WTC11 (cell line): ENCODE results near the gene RNF43.

ENCODE experiments used
- FOXP1 ChIP-seq: sonication (generic); formaldehyde crosslinking; IDR thresholded peaks from 2 replicates; pipeline ENCODE4 v1.8.0; 2022; ENCODE audit warnings: missing genetic modification reagents, mild to moderate bottlenecking, moderate library complexity, borderline replicate concordance
- MAX ChIP-seq: sonication (generic); formaldehyde crosslinking; IDR thresholded peaks from 2 replicates; pipeline ENCODE4 v1.8.0; 2022; ENCODE audit warnings: mild to moderate bottlenecking, missing genetic modification reagents
- NR2C2 ChIP-seq: sonication (generic); formaldehyde crosslinking; IDR thresholded peaks from 2 replicates; pipeline ENCODE4 v1.8.0; 2022; ENCODE audit warnings: mild to moderate bottlenecking, missing genetic modification reagents
- NR3C1 ChIP-seq: sonication (generic); formaldehyde crosslinking; conservative IDR thresholded peaks from 2 replicates; pipeline ENCODE4 v1.8.1; 2023; ENCODE audit warnings: low read depth, mild to moderate bottlenecking, missing genetic modification reagents
- ZNF423 ChIP-seq: fragments of 250-450 bp; sonication (Bioruptor Pico); IDR thresholded peaks from 2 replicates; pipeline ENCODE4 v2.1.2; 2022; ENCODE audit warnings: mild to moderate bottlenecking, moderate library complexity
- TF ChIP-seq, protein P1 (sequence below): sonication (generic); formaldehyde crosslinking; IDR thresholded peaks from 2 replicates; pipeline ENCODE4 v1.8.1; 2022; ENCODE audit warnings: low read depth, missing genetic modification reagents, borderline replicate concordance
- TF ChIP-seq, protein P2 (sequence below): fragments of 200-600 bp; IDR thresholded peaks from 2 replicates; pipeline ENCODE4 v1.8.0; 2022; ENCODE audit warnings: antibody characterized with exemption
- TF ChIP-seq, protein P3 (sequence below): sonication (generic); formaldehyde crosslinking; IDR thresholded peaks from 2 replicates; pipeline ENCODE4 v1.8.0; 2022; ENCODE audit warnings: mild to moderate bottlenecking, missing genetic modification reagents
- TF ChIP-seq, protein P4 (sequence below): sonication (generic); formaldehyde crosslinking; IDR thresholded peaks from 2 replicates; pipeline ENCODE4 v1.8.0; 2022; ENCODE audit warnings: missing genetic modification reagents

- no peak for TF ChIP-seq NR2C2 (CRISPR knock-in tag)
- TF ChIP-seq, protein P1, sequence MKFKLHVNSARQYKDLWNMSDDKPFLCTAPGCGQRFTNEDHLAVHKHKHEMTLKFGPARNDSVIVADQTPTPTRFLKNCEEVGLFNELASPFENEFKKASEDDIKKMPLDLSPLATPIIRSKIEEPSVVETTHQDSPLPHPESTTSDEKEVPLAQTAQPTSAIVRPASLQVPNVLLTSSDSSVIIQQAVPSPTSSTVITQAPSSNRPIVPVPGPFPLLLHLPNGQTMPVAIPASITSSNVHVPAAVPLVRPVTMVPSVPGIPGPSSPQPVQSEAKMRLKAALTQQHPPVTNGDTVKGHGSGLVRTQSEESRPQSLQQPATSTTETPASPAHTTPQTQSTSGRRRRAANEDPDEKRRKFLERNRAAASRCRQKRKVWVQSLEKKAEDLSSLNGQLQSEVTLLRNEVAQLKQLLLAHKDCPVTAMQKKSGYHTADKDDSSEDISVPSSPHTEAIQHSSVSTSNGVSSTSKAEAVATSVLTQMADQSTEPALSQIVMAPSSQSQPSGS (CRISPR knock-in tag) = no peak
- TF ChIP-seq, protein P2, sequence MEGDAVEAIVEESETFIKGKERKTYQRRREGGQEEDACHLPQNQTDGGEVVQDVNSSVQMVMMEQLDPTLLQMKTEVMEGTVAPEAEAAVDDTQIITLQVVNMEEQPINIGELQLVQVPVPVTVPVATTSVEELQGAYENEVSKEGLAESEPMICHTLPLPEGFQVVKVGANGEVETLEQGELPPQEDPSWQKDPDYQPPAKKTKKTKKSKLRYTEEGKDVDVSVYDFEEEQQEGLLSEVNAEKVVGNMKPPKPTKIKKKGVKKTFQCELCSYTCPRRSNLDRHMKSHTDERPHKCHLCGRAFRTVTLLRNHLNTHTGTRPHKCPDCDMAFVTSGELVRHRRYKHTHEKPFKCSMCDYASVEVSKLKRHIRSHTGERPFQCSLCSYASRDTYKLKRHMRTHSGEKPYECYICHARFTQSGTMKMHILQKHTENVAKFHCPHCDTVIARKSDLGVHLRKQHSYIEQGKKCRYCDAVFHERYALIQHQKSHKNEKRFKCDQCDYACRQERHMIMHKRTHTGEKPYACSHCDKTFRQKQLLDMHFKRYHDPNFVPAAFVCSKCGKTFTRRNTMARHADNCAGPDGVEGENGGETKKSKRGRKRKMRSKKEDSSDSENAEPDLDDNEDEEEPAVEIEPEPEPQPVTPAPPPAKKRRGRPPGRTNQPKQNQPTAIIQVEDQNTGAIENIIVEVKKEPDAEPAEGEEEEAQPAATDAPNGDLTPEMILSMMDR = no peak
- TF ChIP-seq ZNF423 (CRISPR knock-in tag) = no peak
- TF ChIP-seq, protein P3, sequence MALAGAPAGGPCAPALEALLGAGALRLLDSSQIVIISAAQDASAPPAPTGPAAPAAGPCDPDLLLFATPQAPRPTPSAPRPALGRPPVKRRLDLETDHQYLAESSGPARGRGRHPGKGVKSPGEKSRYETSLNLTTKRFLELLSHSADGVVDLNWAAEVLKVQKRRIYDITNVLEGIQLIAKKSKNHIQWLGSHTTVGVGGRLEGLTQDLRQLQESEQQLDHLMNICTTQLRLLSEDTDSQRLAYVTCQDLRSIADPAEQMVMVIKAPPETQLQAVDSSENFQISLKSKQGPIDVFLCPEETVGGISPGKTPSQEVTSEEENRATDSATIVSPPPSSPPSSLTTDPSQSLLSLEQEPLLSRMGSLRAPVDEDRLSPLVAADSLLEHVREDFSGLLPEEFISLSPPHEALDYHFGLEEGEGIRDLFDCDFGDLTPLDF (CRISPR knock-in tag) = no peak
- TF ChIP-seq MAX = no peak
- no peak for TF ChIP-seq NR3C1 (CRISPR knock-in tag)
- TF ChIP-seq, protein P4, sequence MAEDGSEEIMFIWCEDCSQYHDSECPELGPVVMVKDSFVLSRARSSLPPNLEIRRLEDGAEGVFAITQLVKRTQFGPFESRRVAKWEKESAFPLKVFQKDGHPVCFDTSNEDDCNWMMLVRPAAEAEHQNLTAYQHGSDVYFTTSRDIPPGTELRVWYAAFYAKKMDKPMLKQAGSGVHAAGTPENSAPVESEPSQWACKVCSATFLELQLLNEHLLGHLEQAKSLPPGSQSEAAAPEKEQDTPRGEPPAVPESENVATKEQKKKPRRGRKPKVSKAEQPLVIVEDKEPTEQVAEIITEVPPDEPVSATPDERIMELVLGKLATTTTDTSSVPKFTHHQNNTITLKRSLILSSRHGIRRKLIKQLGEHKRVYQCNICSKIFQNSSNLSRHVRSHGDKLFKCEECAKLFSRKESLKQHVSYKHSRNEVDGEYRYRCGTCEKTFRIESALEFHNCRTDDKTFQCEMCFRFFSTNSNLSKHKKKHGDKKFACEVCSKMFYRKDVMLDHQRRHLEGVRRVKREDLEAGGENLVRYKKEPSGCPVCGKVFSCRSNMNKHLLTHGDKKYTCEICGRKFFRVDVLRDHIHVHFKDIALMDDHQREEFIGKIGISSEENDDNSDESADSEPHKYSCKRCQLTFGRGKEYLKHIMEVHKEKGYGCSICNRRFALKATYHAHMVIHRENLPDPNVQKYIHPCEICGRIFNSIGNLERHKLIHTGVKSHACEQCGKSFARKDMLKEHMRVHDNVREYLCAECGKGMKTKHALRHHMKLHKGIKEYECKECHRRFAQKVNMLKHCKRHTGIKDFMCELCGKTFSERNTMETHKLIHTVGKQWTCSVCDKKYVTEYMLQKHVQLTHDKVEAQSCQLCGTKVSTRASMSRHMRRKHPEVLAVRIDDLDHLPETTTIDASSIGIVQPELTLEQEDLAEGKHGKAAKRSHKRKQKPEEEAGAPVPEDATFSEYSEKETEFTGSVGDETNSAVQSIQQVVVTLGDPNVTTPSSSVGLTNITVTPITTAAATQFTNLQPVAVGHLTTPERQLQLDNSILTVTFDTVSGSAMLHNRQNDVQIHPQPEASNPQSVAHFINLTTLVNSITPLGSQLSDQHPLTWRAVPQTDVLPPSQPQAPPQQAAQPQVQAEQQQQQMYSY (CRISPR knock-in tag) = no peak
- no peak for TF ChIP-seq FOXP1 (CRISPR knock-in tag)
These were observed 3.5 kb upstream of the RNF43 start for GRCh38 chr17:58420827-58421226.
